Measurements from ENCODE around the gene MKNK2.
"Not testable (repeated sequence)": the region's sequence is repeated elsewhere in the genome, so short reads cannot be mapped to it uniquely, and the experiment has no call there.

- TF ChIP-seq, protein P1, sequence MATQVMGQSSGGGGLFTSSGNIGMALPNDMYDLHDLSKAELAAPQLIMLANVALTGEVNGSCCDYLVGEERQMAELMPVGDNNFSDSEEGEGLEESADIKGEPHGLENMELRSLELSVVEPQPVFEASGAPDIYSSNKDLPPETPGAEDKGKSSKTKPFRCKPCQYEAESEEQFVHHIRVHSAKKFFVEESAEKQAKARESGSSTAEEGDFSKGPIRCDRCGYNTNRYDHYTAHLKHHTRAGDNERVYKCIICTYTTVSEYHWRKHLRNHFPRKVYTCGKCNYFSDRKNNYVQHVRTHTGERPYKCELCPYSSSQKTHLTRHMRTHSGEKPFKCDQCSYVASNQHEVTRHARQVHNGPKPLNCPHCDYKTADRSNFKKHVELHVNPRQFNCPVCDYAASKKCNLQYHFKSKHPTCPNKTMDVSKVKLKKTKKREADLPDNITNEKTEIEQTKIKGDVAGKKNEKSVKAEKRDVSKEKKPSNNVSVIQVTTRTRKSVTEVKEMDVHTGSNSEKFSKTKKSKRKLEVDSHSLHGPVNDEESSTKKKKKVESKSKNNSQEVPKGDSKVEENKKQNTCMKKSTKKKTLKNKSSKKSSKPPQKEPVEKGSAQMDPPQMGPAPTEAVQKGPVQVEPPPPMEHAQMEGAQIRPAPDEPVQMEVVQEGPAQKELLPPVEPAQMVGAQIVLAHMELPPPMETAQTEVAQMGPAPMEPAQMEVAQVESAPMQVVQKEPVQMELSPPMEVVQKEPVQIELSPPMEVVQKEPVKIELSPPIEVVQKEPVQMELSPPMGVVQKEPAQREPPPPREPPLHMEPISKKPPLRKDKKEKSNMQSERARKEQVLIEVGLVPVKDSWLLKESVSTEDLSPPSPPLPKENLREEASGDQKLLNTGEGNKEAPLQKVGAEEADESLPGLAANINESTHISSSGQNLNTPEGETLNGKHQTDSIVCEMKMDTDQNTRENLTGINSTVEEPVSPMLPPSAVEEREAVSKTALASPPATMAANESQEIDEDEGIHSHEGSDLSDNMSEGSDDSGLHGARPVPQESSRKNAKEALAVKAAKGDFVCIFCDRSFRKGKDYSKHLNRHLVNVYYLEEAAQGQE (IDR thresholded peaks at IDR 0.05; ENCODE audit: borderline replicate concordance in 1 of 2, low read depth in 1 of 2, low read length in 2 of 2): not testable (repeated sequence)
- TF ChIP-seq ZNF720 (CRISPR knock-in tag; IDR thresholded peaks at IDR 0.05); ZNF577 (CRISPR knock-in tag; IDR thresholded peaks at IDR 0.05; ENCODE audit: borderline replicate concordance, low read depth); EZH2 (conservative IDR thresholded peaks at IDR 0.05; ENCODE audit: low read depth, low read length); ASH2L (IDR thresholded peaks at IDR 0.05; ENCODE audit: insufficient read length, low read depth, low read length); CTCF (CRISPR knock-in tag; IDR thresholded peaks at IDR 0.05); HNRNPUL1 (IDR thresholded peaks at IDR 0.05; ENCODE audit: low read depth, low read length); U2AF1 (optimal IDR thresholded peaks at IDR 0.05; ENCODE audit: low read depth, low read length); YY1 (IDR thresholded peaks at IDR 0.05; ENCODE audit: insufficient read depth, insufficient replicate concordance, low read depth, low read length); ZNF274 (CRISPR knock-in tag; IDR thresholded peaks at IDR 0.05); GPN1 (CRISPR knock-in tag; IDR thresholded peaks at IDR 0.05; ENCODE audit: borderline replicate concordance): not testable (repeated sequence)
- TF ChIP-seq, protein P2, sequence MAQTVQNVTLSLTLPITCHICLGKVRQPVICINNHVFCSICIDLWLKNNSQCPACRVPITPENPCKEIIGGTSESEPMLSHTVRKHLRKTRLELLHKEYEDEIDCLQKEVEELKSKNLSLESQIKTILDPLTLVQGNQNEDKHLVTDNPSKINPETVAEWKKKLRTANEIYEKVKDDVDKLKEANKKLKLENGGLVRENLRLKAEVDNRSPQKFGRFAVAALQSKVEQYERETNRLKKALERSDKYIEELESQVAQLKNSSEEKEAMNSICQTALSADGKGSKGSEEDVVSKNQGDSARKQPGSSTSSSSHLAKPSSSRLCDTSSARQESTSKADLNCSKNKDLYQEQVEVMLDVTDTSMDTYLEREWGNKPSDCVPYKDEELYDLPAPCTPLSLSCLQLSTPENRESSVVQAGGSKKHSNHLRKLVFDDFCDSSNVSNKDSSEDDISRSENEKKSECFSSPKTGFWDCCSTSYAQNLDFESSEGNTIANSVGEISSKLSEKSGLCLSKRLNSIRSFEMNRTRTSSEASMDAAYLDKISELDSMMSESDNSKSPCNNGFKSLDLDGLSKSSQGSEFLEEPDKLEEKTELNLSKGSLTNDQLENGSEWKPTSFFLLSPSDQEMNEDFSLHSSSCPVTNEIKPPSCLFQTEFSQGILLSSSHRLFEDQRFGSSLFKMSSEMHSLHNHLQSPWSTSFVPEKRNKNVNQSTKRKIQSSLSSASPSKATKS (CRISPR knock-in tag; IDR thresholded peaks at IDR 0.05): not testable (repeated sequence)
- TF ChIP-seq, protein P3, sequence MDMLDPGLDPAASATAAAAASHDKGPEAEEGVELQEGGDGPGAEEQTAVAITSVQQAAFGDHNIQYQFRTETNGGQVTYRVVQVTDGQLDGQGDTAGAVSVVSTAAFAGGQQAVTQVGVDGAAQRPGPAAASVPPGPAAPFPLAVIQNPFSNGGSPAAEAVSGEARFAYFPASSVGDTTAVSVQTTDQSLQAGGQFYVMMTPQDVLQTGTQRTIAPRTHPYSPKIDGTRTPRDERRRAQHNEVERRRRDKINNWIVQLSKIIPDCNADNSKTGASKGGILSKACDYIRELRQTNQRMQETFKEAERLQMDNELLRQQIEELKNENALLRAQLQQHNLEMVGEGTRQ (IDR thresholded peaks at IDR 0.05; ENCODE audit: low read depth, low read length): not testable (repeated sequence)
- TF ChIP-seq, protein P3 (CRISPR knock-in tag; IDR thresholded peaks at IDR 0.05; ENCODE audit: borderline replicate concordance): not testable (repeated sequence)
- TF ChIP-seq, protein P4, sequence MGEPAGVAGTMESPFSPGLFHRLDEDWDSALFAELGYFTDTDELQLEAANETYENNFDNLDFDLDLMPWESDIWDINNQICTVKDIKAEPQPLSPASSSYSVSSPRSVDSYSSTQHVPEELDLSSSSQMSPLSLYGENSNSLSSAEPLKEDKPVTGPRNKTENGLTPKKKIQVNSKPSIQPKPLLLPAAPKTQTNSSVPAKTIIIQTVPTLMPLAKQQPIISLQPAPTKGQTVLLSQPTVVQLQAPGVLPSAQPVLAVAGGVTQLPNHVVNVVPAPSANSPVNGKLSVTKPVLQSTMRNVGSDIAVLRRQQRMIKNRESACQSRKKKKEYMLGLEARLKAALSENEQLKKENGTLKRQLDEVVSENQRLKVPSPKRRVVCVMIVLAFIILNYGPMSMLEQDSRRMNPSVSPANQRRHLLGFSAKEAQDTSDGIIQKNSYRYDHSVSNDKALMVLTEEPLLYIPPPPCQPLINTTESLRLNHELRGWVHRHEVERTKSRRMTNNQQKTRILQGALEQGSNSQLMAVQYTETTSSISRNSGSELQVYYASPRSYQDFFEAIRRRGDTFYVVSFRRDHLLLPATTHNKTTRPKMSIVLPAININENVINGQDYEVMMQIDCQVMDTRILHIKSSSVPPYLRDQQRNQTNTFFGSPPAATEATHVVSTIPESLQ (CRISPR knock-in tag; conservative IDR thresholded peaks at IDR 0.05): not testable (repeated sequence)
Observed at GRCh38 chr19:2034253-2034652, 16.8 kb downstream of the MKNK2 start.

All from HepG2 (cell line).